HepG2 (cell line): ENCODE measurements around the gene SOCS3. TPM values are rescaled to one million over a fixed set of nuclear protein-coding genes. Genes with fewer than 3 reads are reported as not detected.

ENCODE experiments used
- ATAC-seq: fragments of 200-7000 bp; cut with Tn5 transposase; 3 replicates; pipeline ENCODE4 v1.9.1; 2020; ENCODE audit warnings: mild to moderate bottlenecking, moderate library complexity
- BruUV-seq: library from RNA; stranded (reverse); fragments of 400-500 nt; replicated peaks from 2 replicates; lab custom pipeline; 2021; lab: Mats Ljungman, UMichigan
- CTCF ChIA-PET: fragments of 300-600 bp; formaldehyde crosslinking; extraction: SDS; loops from one replicate; lab custom pipeline; 2021; ENCODE audit warnings: low total read pairs, inconsistent platforms, low intra/inter-chr PET ratio; lab: Yijun Ruan, JAX
- POLR2A ChIA-PET: fragments of 350-600 bp; sonication (Branson Sonifier 250); formaldehyde crosslinking; loops from one replicate; lab custom pipeline; 2020; ENCODE audit warnings: antibody characterized with exemption, inconsistent platforms; lab: Yijun Ruan, JAX
- DNase-seq: peaks from one replicate; pipeline ENCODE4 v3.0.0-alpha.2; 2015; ENCODE audit warnings: low spot score
- FAIRE-seq: peaks from 3 replicates; lab custom pipeline; 2011; peaks lifted over from hg19 to GRCh38; lab: Jason Lieb, UNC
- H2AFZ ChIP-seq: one replicate; pipeline ENCODE4 v1.6.1; 2011; ENCODE audit warnings: low read length, inconsistent platforms
- H3K27ac ChIP-seq: fragments of 300-600 bp; 3 replicates; pipeline ENCODE4 v1.8.0; 2011; ENCODE audit warnings: mixed run types, mild to moderate bottlenecking, mixed read lengths, low read length, inconsistent platforms; ENCODE audit not compliant: insufficient read depth; ENCODE audit errors: extremely low read length
- H3K27me3 ChIP-seq, 2 experiments: fragments of 200-600 bp in 1 of 2; 2 replicates in 1 of 2; 3 replicates in 1 of 2; pipeline versions ENCODE4 v1.6.0 to v1.8.0; 2011; ENCODE audit warnings: low read length in 2 of 2, mild to moderate bottlenecking in 2 of 2, moderate library complexity in 2 of 2, inconsistent platforms in 1 of 2; ENCODE audit not compliant: insufficient read depth in 2 of 2, control insufficient read depth in 1 of 2
- H3K36me3 ChIP-seq, 2 experiments: fragments of 200-600 bp in 1 of 2; replicated peaks in 1 of 2; 2 replicates in 1 of 2; 3 replicates in 1 of 2; pipeline versions ENCODE4 v1.5.1 to v1.8.0; 2011; ENCODE audit warnings: low read length in 2 of 2, inconsistent platforms in 1 of 2; ENCODE audit not compliant: insufficient read depth in 2 of 2, control insufficient read depth in 1 of 2
- H3K4me1 ChIP-seq: 2 replicates; pipeline ENCODE4 v1.5.1; 2012; ENCODE audit warnings: low read length, inconsistent platforms; ENCODE audit not compliant: insufficient read depth
- H3K4me2 ChIP-seq: 2 replicates; pipeline ENCODE4 v1.6.0; 2011; ENCODE audit warnings: low read depth, low read length, inconsistent platforms
- H3K4me3 ChIP-seq, 3 experiments: fragments of 200-600 bp in 1 of 3; sonication (generic), shearing (Covaris generic) in 1 of 3; replicated peaks in 1 of 3; 2 replicates each; pipeline ENCODE4 v1.5.1; 2011 to 2016; ENCODE audit warnings: low read length in 3 of 3, inconsistent platforms in 2 of 3, low read depth in 2 of 3, mild to moderate bottlenecking in 2 of 3, control low read depth in 1 of 3, mixed read lengths in 1 of 3; ENCODE audit not compliant: insufficient read depth in 1 of 3
- H3K79me2 ChIP-seq: one replicate; pipeline ENCODE4 v1.6.1; 2011; ENCODE audit warnings: low read length, inconsistent platforms; ENCODE audit not compliant: insufficient read depth
- H3K9ac ChIP-seq: 2 replicates; pipeline ENCODE4 v1.6.0; 2011; ENCODE audit warnings: mild to moderate bottlenecking, low read depth, low read length, inconsistent platforms; ENCODE audit not compliant: insufficient read depth
- H3K9me3 ChIP-seq: 2 replicates; pipeline ENCODE4 v1.5.1; 2012; ENCODE audit warnings: mild to moderate bottlenecking, low read length
- H4K20me1 ChIP-seq: 2 replicates; pipeline ENCODE4 v1.6.0; 2011; ENCODE audit warnings: inconsistent platforms, mild to moderate bottlenecking, low read length, moderate library complexity; ENCODE audit not compliant: insufficient read depth
- NCOA5 ChIP-seq: sonication (generic); formaldehyde crosslinking; IDR thresholded peaks from 2 replicates; pipeline ENCODE4 v1.4.0; 2020; ENCODE audit warnings: missing genetic modification reagents
- NR0B2 ChIP-seq: sonication (generic); formaldehyde crosslinking; IDR thresholded peaks from 2 replicates; pipeline ENCODE4 v1.4.0; 2020; ENCODE audit warnings: mild to moderate bottlenecking, missing genetic modification reagents
- RERE ChIP-seq: IDR thresholded peaks from 2 replicates; pipeline ENCODE4 v1.6.1; 2016; ENCODE audit warnings: low read depth, missing genetic modification reagents, missing compliant biosample characterization
- WGBS: methylation state at CpG from one replicate; pipeline ENCODE4 v1.1.6; 2017; ENCODE audit warnings: low lambda C conversion rate; 5-methylcytosine and 5-hydroxymethylcytosine counted together
- in situ Hi-C: cut with HindIII; loops from 2 replicates; pipeline ENCODE4 v1.10.0; 2017; ENCODE audit warnings: low pct_unique_long_range_greater_than_20kb; ENCODE audit not compliant: extremely low pct_ligation_motif_present
- intact Hi-C: fragments of 100-400 bp; cut with micrococcal nuclease; formaldehyde crosslinking; loops from one replicate; pipeline ENCODE4 v1.10.0; 2022; ENCODE audit not compliant: unreplicated experiment
- polyA plus RNA-seq, 8 experiments: library from polyadenylated mRNA; depleted of rRNA in 3 of 8; stranded (reverse) in 7 of 8; unstranded in 1 of 8; fragments of >200 nt; fragmentation: Illumina TruSeq in 4 of 8; extraction: Trizol in 4 of 8; gene quantifications; 2 replicates each; pipeline versions ENCODE4 v1.2.1 to v1.2.3, GENCODE V29; 2011 to 2016; ENCODE audit warnings: low read depth in 4 of 8, missing spikeins in 1 of 8, mixed read lengths in 1 of 8; ENCODE audit not compliant: insufficient read depth in 1 of 8
- total RNA-seq, 5 experiments: library from RNA; depleted of rRNA; stranded (reverse); fragments of >200 nt; fragmentation: Illumina TruSeq; extraction: Trizol; gene quantifications; 2 replicates each; pipeline ENCODE4 v1.2.3, GENCODE V29; 2016; ENCODE audit warnings: low read depth in 1 of 5
- TF ChIP-seq, protein P1 (sequence below): sonication (generic); formaldehyde crosslinking; IDR thresholded peaks from 2 replicates; pipeline ENCODE4 v1.4.0; 2020; ENCODE audit warnings: missing genetic modification reagents
- TF ChIP-seq, protein P2 (sequence below): IDR thresholded peaks from 2 replicates; pipeline ENCODE4 v1.6.1; 2012; ENCODE audit warnings: low read depth, low read length, improper control_type of control experiment

Gene SOCS3
- total and polyA plus RNA-seq, 2 of the 13 experiments (the other 11 are each of a cell fraction or from before 2014, with no cell fraction given): 0.77 to 2.4 TPM

- BruUV-seq: no TSS peak
- peak overlapping the region; percentile 57 to 87 (median 61); a peak in 3 of 6 replicates for H3K4me3 ChIP-seq
- H3K27me3 ChIP-seq: peaks cover 2 to 55% of the 10 kb centered on the region in 2 experiments; a peak in 4 of 5 replicates
- H3K4me1 ChIP-seq: peaks cover 61% of the 10 kb centered on the region
- in situ Hi-C loops (no loop called here), intact Hi-C loops (no loop called here)
- no peak for TF ChIP-seq RERE (CRISPR knock-in tag)
- TF ChIP-seq NR0B2 (CRISPR knock-in tag): 0 out of 2 replicates have a peak, but pooled peaks have one; percentile 13
- TF ChIP-seq, protein P1, sequence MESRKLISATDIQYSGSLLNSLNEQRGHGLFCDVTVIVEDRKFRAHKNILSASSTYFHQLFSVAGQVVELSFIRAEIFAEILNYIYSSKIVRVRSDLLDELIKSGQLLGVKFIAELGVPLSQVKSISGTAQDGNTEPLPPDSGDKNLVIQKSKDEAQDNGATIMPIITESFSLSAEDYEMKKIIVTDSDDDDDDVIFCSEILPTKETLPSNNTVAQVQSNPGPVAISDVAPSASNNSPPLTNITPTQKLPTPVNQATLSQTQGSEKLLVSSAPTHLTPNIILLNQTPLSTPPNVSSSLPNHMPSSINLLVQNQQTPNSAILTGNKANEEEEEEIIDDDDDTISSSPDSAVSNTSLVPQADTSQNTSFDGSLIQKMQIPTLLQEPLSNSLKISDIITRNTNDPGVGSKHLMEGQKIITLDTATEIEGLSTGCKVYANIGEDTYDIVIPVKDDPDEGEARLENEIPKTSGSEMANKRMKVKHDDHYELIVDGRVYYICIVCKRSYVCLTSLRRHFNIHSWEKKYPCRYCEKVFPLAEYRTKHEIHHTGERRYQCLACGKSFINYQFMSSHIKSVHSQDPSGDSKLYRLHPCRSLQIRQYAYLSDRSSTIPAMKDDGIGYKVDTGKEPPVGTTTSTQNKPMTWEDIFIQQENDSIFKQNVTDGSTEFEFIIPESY (CRISPR knock-in tag): peak; percentile 25; the same call in 1 of the 2 replicates
- no peak for TF ChIP-seq NCOA5
- TF ChIP-seq, protein P2, sequence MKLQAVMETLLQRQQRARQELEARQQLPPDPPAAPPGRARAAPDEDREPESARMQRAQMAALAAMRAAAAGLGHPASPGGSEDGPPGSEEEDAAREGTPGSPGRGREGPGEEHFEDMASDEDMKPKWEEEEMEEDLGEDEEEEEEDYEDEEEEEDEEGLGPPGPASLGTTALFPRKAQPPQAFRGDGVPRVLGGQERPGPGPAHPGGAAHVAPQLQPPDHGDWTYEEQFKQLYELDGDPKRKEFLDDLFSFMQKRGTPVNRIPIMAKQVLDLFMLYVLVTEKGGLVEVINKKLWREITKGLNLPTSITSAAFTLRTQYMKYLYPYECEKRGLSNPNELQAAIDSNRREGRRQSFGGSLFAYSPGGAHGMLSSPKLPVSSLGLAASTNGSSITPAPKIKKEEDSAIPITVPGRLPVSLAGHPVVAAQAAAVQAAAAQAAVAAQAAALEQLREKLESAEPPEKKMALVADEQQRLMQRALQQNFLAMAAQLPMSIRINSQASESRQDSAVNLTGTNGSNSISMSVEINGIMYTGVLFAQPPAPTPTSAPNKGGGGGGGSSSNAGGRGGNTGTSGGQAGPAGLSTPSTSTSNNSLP: no peak
- H2AFZ ChIP-seq: no peak overlapping the region
- 94% methylated on average over 63 of the region's 72 CpGs for WGBS
- peaks cover 21% of the 10 kb centered on the region; the same call in 1 of the 2 replicates for H4K20me1 ChIP-seq
- no peak for FAIRE-seq
- peak overlapping the region; percentile 80; the same call in 1 of the 2 replicates for H3K9ac ChIP-seq
- POLR2A ChIA-PET: interaction anchor here (1.0 to 2.4 kb wide), 5 partner anchors 16 to 63 kb away, joined by 3 to 40 read pairs (median 4); partner anchors contain the start of gene PGS1
- no peaks in the 10 kb centered on the region for H3K79me2 ChIP-seq
- CTCF ChIA-PET: no interaction called here
- H3K27ac ChIP-seq: no peak overlapping the region
- H3K9me3 ChIP-seq: no peaks in the 10 kb centered on the region
- peak overlapping the region; percentile 85 for H3K4me2 ChIP-seq
- no peak for DNase-seq
- ATAC-seq: no peak
- H3K36me3 ChIP-seq: no peaks in the 10 kb centered on the region; a peak in 1 of 5 replicates
Observed at GRCh38 chr17:78358538-78359320, 1.1 kb downstream of the SOCS3 start.
